NCI-H774 (cell line): ENCODE results near the gene FOXO3.

ENCODE experiments used
- DNase-seq: peaks from one replicate; lab custom pipeline; 2025; lab: John Stamatoyannopoulos, UW

FOXO3 gene

GRCh38 chr6:108597572-108598304 lies 37.0 kb downstream of the FOXO3 start:
- DNase-seq = no peak

- no peak for DNase-seq
Measured at GRCh38 chr6:108598305-108598863, 37.7 kb downstream of the FOXO3 start.

GRCh38 chr6:108604156-108604555 lies 43.4 kb downstream of the FOXO3 start:
- no peak for DNase-seq

GRCh38 chr6:108606250-108606690 lies 45.6 kb downstream of the FOXO3 start:
- DNase-seq = no peak

- no peak for DNase-seq
Measured at GRCh38 chr6:108608453-108609275, 47.9 kb downstream of the FOXO3 start.

GRCh38 chr6:108609276-108609769 lies 48.6 kb downstream of the FOXO3 start:
- DNase-seq = no peak

GRCh38 chr6:108610270-108610839 lies 49.6 kb downstream of the FOXO3 start:
- no peak for DNase-seq

- no peak for DNase-seq
Measured at GRCh38 chr6:108610957-108611586, 50.4 kb downstream of the FOXO3 start.

- no peak for DNase-seq
Measured at GRCh38 chr6:108612852-108613251, 52.1 kb downstream of the FOXO3 start.

- no peak for DNase-seq
Measured at GRCh38 chr6:108616544-108616943, 55.8 kb downstream of the FOXO3 start.

- no peak for DNase-seq
Measured at GRCh38 chr6:108616973-108617372, 56.3 kb downstream of the FOXO3 start.

GRCh38 chr6:108618623-108619152 lies 58.0 kb downstream of the FOXO3 start:
- no peak for DNase-seq

- DNase-seq = no peak
Measured at GRCh38 chr6:108619431-108620197, 58.9 kb downstream of the FOXO3 start.

GRCh38 chr6:108621117-108621516 lies 60.4 kb downstream of the FOXO3 start:
- no peak for DNase-seq

GRCh38 chr6:108622641-108623298 lies 62.1 kb downstream of the FOXO3 start:
- DNase-seq = no peak

- no peak for DNase-seq
Measured at GRCh38 chr6:108623995-108624394, 63.3 kb downstream of the FOXO3 start.

GRCh38 chr6:108625581-108625980 lies 64.9 kb downstream of the FOXO3 start:
- no peak for DNase-seq

GRCh38 chr6:108626777-108627176 lies 66.1 kb downstream of the FOXO3 start:
- DNase-seq = no peak

GRCh38 chr6:108627692-108628550 lies 67.2 kb downstream of the FOXO3 start:
- no peak for DNase-seq
